SK-N-DZ (cell line): ENCODE measurements around the gene IRX4. TPM values are rescaled to one million over a fixed set of nuclear protein-coding genes. Genes with fewer than 3 reads are reported as not detected.

Source experiments
- DNase-seq: peaks from one replicate; pipeline ENCODE4 v3.0.0-alpha.2; 2015; ENCODE audit warnings: low spot score
- polyA plus RNA-seq, 2 experiments: library from polyadenylated mRNA; depleted of rRNA; stranded (reverse); fragments of >200 nt; gene quantifications; 2 replicates each; pipeline ENCODE4 v1.2.3, GENCODE V29; 2014

The IRX4 gene
- polyA plus RNA-seq (2014; cell fraction: cytosol; rRNA removed), result not detected in 2 replicates
- not detected in 2 replicates for polyA plus RNA-seq (2014; cell fraction: nucleus; rRNA removed)

GRCh38 chr5:1882337-1883119 is at the start of gene IRX4:
Gene IRX4 (minus strand): TSS chr5:1882925. CDS start chr5:1882647, 278 bp downstream.
- DNase-seq, result no peak

GRCh38 chr5:1931604-1932231 is 49.0 kb upstream of the IRX4 start:
- no peak for DNase-seq

- no peak for DNase-seq
These were observed 48.3 kb upstream of the IRX4 start for GRCh38 chr5:1930880-1931603.

GRCh38 chr5:1930501-1930879 is 47.8 kb upstream of the IRX4 start:
- no peak for DNase-seq

- DNase-seq, result no peak
These were observed 46.6 kb upstream of the IRX4 start for GRCh38 chr5:1929108-1929991.

GRCh38 chr5:1926471-1927341 is 44.0 kb upstream of the IRX4 start:
- no peak for DNase-seq

- DNase-seq, result no peak
These were observed 43.3 kb upstream of the IRX4 start for GRCh38 chr5:1926071-1926440.

GRCh38 chr5:1925111-1926070 is 42.7 kb upstream of the IRX4 start:
- no peak for DNase-seq

- DNase-seq, result no peak
These were observed 41.0 kb upstream of the IRX4 start for GRCh38 chr5:1923766-1924165.

- no peak for DNase-seq
These were observed 40.6 kb upstream of the IRX4 start for GRCh38 chr5:1923341-1923740.

GRCh38 chr5:1921711-1922110 is 39.0 kb upstream of the IRX4 start:
- DNase-seq, result no peak

- DNase-seq, result no peak
These were observed 37.0 kb upstream of the IRX4 start for GRCh38 chr5:1919750-1920149.

GRCh38 chr5:1919209-1919566 is 36.5 kb upstream of the IRX4 start:
- DNase-seq, result no peak

- DNase-seq, result no peak
These were observed 35.9 kb upstream of the IRX4 start for GRCh38 chr5:1918488-1919208.

- no peak for DNase-seq
These were observed 35.2 kb upstream of the IRX4 start for GRCh38 chr5:1917830-1918487.

GRCh38 chr5:1916041-1917001 is 33.6 kb upstream of the IRX4 start:
- no peak for DNase-seq

GRCh38 chr5:1915316-1915715 is 32.6 kb upstream of the IRX4 start:
- DNase-seq, result no peak
